Panc1 (cell line): ENCODE data around the gene PARD6G. TPM values are rescaled to one million over a fixed set of nuclear protein-coding genes. Genes with fewer than 3 reads are reported as not detected.

Source experiments
- ATAC-seq: fragments of 200-7000 bp; cut with Tn5 transposase; 2 replicates; pipeline ENCODE4 v1.9.1; 2020; ENCODE audit warnings: mild to moderate bottlenecking, moderate library complexity
- BruUV-seq: library from RNA; stranded (reverse); fragments of 400-500 nt; replicated peaks from 2 replicates; lab custom pipeline; 2021; lab: Mats Ljungman, UMichigan
- CTCF ChIA-PET: fragments of 300-600 bp; sonication (Branson Sonifier 250); formaldehyde crosslinking; loops from one replicate; lab custom pipeline; 2022; ENCODE audit warnings: antibody characterized with exemption; lab: Charles Lee
- POLR2A ChIA-PET: fragments of 300-600 bp; sonication (Branson Sonifier 250); formaldehyde crosslinking; loops from one replicate; lab custom pipeline; 2022; ENCODE audit warnings: antibody characterized with exemption; lab: Charles Lee
- DNase-seq: peaks from one replicate; pipeline ENCODE4 v3.0.0-alpha.2; 2010; ENCODE audit warnings: low read depth, low spot score
- H3K27ac ChIP-seq: 2 replicates; pipeline ENCODE4 v1.5.1; 2011; ENCODE audit warnings: mild to moderate bottlenecking, low read length, inconsistent platforms
- H3K27me3 ChIP-seq: fragments of 200-500 bp; sonication (Bioruptor generic); 2 replicates; pipeline ENCODE4 v1.6.0; 2014; ENCODE audit warnings: low read length, inconsistent platforms; ENCODE audit not compliant: control insufficient read depth, insufficient read depth
- H3K36me3 ChIP-seq: fragments of 200-500 bp; sonication (Bioruptor generic); 2 replicates; pipeline ENCODE4 v1.5.1; 2014; ENCODE audit warnings: inconsistent platforms, mild to moderate bottlenecking, low read length, moderate library complexity; ENCODE audit not compliant: control insufficient read depth, insufficient read depth
- H3K4me1 ChIP-seq: 2 replicates; pipeline ENCODE4 v1.5.1; 2011; ENCODE audit warnings: inconsistent platforms, mild to moderate bottlenecking, low read length, moderate library complexity; ENCODE audit not compliant: control insufficient read depth, insufficient read depth
- H3K4me3 ChIP-seq, 2 experiments: 2 replicates each; pipeline ENCODE4 v1.5.1; 2011 to 2012; ENCODE audit warnings: low read depth in 2 of 2, low read length in 2 of 2, mild to moderate bottlenecking in 2 of 2, inconsistent platforms in 1 of 2, moderate library complexity in 1 of 2
- H3K9me3 ChIP-seq: fragments of 200-500 bp; sonication (Bioruptor generic); 2 replicates; pipeline ENCODE4 v1.5.1; 2014; ENCODE audit warnings: low read depth, mild to moderate bottlenecking, inconsistent platforms, low read length, moderate library complexity; ENCODE audit not compliant: control insufficient read depth, insufficient read depth
- POLR2AphosphoS5 ChIP-seq: IDR thresholded peaks from 2 replicates; pipeline ENCODE4 v1.6.1; 2012; ENCODE audit warnings: mild to moderate bottlenecking, low read depth, low read length, moderate library complexity
- SIN3A ChIP-seq: IDR thresholded peaks from 2 replicates; pipeline ENCODE4 v1.6.1; 2012; ENCODE audit warnings: low read depth, mild to moderate bottlenecking, low read length, moderate library complexity, borderline replicate concordance; ENCODE audit not compliant: insufficient read depth
- TCF7L2 ChIP-seq: IDR thresholded peaks from 2 replicates; pipeline ENCODE4 v1.6.1; 2011; ENCODE audit warnings: mild to moderate bottlenecking, low read depth, low read length, inconsistent platforms
- in situ Hi-C: cut with HindIII; loops from 2 replicates; pipeline ENCODE4 v1.10.0; 2016; ENCODE audit warnings: low sequenced_read_pairs, low pct_unique_long_range_greater_than_20kb
- intact Hi-C: fragments of 100-400 bp; cut with micrococcal nuclease; formaldehyde crosslinking; loops from one replicate; pipeline ENCODE4 v1.10.0; 2022; ENCODE audit not compliant: unreplicated experiment
- total RNA-seq: library from RNA; stranded (reverse); gene quantifications from one replicate; pipeline ENCODE4 v1.2.1, GENCODE V29; 2021; ENCODE audit not compliant: unreplicated experiment
- TF ChIP-seq, protein P1 (sequence below): fragments of 450-650 bp; IDR thresholded peaks from 2 replicates; pipeline ENCODE4 v1.5.1; 2017; ENCODE audit warnings: mild to moderate bottlenecking
- TF ChIP-seq, protein P2 (sequence below), 2 experiments: IDR thresholded peaks; 2 replicates each; pipeline ENCODE4 v1.6.1; 2011 to 2012; ENCODE audit warnings: low read depth in 2 of 2, control low read depth in 1 of 2, low read length in 1 of 2, mild to moderate bottlenecking in 1 of 2, moderate library complexity in 1 of 2; ENCODE audit not compliant: insufficient read depth in 1 of 2

The PARD6G gene
- total RNA-seq, 1 experiment from 2014 or later, result 5.2 TPM

DNA sequence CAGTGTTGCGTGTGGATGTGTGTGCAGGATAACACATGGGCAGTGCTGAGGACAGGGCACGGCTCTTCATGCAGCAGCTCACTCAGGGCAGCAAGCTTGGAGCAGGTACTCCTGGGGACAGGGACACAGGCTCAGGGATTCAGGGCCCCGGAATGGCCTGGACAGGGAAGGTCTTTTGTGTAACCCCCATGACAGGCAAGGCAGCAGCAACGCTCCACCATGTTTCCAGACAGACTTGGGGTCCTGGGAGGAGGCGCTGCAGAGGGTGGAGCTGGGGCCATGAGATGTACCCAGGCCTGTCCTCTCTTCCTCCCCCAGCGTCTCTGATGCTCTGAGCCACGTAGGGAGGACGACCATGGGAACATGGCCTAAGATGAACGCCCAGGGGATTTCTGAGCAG lies 80.0 kb downstream of the PARD6G start:
- Histone ChIP-seq H3K9me3 (no peaks in the 10 kb centered on the region; the same call in 1 of the 2 replicates), H3K27me3 (peaks cover 4% of the 10 kb centered on the region; the same call in 1 of the 2 replicates), H3K36me3 (no peaks in the 10 kb centered on the region), H3K4me1 (peaks cover 4% of the 10 kb centered on the region; the same call in 1 of the 2 replicates), H3K27ac (no peak overlapping the region), H3K4me3 (no peak overlapping the region)
- intact Hi-C loops (no loop called here), in situ Hi-C loops (no loop called here)
- POLR2A ChIA-PET, result interaction anchor here (0.6 kb wide), 1 partner anchor 1080 kb away, joined by 3 read pairs; no protein-coding TSS in a partner anchor
- DNase-seq, result no peak
- CTCF ChIA-PET, result no interaction called here
- peak; percentile 27; the same call in 1 of the 2 replicates for ATAC-seq
- no TSS peak for BruUV-seq
- TF ChIP-seq SIN3A (no peak), POLR2AphosphoS5 (no peak), TCF7L2 (no peak)
- TF ChIP-seq, protein P1, sequence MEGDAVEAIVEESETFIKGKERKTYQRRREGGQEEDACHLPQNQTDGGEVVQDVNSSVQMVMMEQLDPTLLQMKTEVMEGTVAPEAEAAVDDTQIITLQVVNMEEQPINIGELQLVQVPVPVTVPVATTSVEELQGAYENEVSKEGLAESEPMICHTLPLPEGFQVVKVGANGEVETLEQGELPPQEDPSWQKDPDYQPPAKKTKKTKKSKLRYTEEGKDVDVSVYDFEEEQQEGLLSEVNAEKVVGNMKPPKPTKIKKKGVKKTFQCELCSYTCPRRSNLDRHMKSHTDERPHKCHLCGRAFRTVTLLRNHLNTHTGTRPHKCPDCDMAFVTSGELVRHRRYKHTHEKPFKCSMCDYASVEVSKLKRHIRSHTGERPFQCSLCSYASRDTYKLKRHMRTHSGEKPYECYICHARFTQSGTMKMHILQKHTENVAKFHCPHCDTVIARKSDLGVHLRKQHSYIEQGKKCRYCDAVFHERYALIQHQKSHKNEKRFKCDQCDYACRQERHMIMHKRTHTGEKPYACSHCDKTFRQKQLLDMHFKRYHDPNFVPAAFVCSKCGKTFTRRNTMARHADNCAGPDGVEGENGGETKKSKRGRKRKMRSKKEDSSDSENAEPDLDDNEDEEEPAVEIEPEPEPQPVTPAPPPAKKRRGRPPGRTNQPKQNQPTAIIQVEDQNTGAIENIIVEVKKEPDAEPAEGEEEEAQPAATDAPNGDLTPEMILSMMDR, result no peak
- TF ChIP-seq, protein P2, sequence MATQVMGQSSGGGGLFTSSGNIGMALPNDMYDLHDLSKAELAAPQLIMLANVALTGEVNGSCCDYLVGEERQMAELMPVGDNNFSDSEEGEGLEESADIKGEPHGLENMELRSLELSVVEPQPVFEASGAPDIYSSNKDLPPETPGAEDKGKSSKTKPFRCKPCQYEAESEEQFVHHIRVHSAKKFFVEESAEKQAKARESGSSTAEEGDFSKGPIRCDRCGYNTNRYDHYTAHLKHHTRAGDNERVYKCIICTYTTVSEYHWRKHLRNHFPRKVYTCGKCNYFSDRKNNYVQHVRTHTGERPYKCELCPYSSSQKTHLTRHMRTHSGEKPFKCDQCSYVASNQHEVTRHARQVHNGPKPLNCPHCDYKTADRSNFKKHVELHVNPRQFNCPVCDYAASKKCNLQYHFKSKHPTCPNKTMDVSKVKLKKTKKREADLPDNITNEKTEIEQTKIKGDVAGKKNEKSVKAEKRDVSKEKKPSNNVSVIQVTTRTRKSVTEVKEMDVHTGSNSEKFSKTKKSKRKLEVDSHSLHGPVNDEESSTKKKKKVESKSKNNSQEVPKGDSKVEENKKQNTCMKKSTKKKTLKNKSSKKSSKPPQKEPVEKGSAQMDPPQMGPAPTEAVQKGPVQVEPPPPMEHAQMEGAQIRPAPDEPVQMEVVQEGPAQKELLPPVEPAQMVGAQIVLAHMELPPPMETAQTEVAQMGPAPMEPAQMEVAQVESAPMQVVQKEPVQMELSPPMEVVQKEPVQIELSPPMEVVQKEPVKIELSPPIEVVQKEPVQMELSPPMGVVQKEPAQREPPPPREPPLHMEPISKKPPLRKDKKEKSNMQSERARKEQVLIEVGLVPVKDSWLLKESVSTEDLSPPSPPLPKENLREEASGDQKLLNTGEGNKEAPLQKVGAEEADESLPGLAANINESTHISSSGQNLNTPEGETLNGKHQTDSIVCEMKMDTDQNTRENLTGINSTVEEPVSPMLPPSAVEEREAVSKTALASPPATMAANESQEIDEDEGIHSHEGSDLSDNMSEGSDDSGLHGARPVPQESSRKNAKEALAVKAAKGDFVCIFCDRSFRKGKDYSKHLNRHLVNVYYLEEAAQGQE (IDR thresholded peaks at IDR 0.05; ENCODE audit: insufficient read depth in 1 of 2, low read depth in 2 of 2, low read length in 1 of 2), result no peak

DNA sequence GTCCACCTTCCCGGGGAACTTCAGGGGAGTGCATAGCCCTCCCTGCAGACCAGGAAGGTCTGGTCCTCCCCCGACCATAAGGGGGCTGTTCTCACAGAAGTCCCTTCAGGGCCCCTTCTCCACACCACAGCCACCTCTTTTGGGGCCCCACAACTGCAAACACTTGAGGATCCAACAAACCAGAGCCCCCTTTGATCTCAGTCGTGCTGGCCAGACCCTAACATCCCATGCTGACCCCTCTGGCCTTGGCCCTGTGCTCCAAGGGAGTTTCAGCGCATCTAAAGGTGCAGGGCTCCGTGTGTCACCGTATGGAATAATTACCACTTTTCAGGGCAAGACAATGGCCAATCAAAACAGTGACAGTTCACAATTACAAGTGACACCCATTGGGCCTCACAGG lies 80.6 kb downstream of the PARD6G start:
- H3K36me3 ChIP-seq, result no peaks in the 10 kb centered on the region
- no peak for DNase-seq
- H3K27ac ChIP-seq, result no peak overlapping the region
- no TSS peak for BruUV-seq
- in situ Hi-C loops (no loop called here), intact Hi-C loops (no loop called here)
- no peak overlapping the region for H3K4me3 ChIP-seq
- H3K27me3 ChIP-seq, result peaks cover 3% of the 10 kb centered on the region; the same call in 1 of the 2 replicates
- TF ChIP-seq TCF7L2, result no peak
- no peak for TF ChIP-seq SIN3A
- TF ChIP-seq, protein P2 (IDR thresholded peaks at IDR 0.05; ENCODE audit: insufficient read depth in 1 of 2, low read depth in 2 of 2, low read length in 1 of 2), result no peak
- ChIA-PET POLR2A (no interaction called here), CTCF (no interaction called here)
- ATAC-seq, result no peak
- no peaks in the 10 kb centered on the region; the same call in 1 of the 2 replicates for H3K9me3 ChIP-seq
- H3K4me1 ChIP-seq, result peaks cover 4% of the 10 kb centered on the region; the same call in 1 of the 2 replicates
